ENCODE data around the gene SMOC2. TPM values are rescaled to one million over a fixed set of nuclear protein-coding genes. Genes with fewer than 3 reads are reported as not detected.

The SMOC2 gene
- total RNA-seq, 1 donor from 2014 or later, result not detected

- no peak for DNase-seq
Measured at GRCh38 chr6:168578036-168578435, 137.1 kb downstream of the SMOC2 start.

- no peak for DNase-seq
Measured at GRCh38 chr6:168581236-168581635, 140.3 kb downstream of the SMOC2 start.

- no peak for DNase-seq
Measured at GRCh38 chr6:168581706-168582105, 140.7 kb downstream of the SMOC2 start.

GRCh38 chr6:168582571-168582981 lies 141.6 kb downstream of the SMOC2 start:
- no peak for DNase-seq

GRCh38 chr6:168583126-168583525 lies 142.1 kb downstream of the SMOC2 start:
- DNase-seq, result no peak

- no peak for DNase-seq
Measured at GRCh38 chr6:168583821-168584220, 142.8 kb downstream of the SMOC2 start.

- DNase-seq, result no peak
Measured at GRCh38 chr6:168584249-168584648, 143.3 kb downstream of the SMOC2 start.

GRCh38 chr6:168584671-168585070 lies 143.7 kb downstream of the SMOC2 start:
- DNase-seq, result no peak

- no peak for DNase-seq
Measured at GRCh38 chr6:168585441-168585840, 144.5 kb downstream of the SMOC2 start.

GRCh38 chr6:168589275-168589674 lies 148.3 kb downstream of the SMOC2 start:
- DNase-seq, result no peak

GRCh38 chr6:168590406-168590805 lies 149.4 kb downstream of the SMOC2 start:
- no peak for DNase-seq

- no peak for DNase-seq
Measured at GRCh38 chr6:168596344-168596743, 155.4 kb downstream of the SMOC2 start.

GRCh38 chr6:168597471-168597875 lies 156.5 kb downstream of the SMOC2 start:
- no peak for DNase-seq

- DNase-seq, result no peak
Measured at GRCh38 chr6:168598251-168599117, 157.5 kb downstream of the SMOC2 start.

GRCh38 chr6:168599118-168599494 lies 158.1 kb downstream of the SMOC2 start:
- DNase-seq, result no peak

GRCh38 chr6:168599769-168600330 lies 158.9 kb downstream of the SMOC2 start:
- DNase-seq, result no peak

GRCh38 chr6:168600381-168600780 lies 159.4 kb downstream of the SMOC2 start:
- no peak for DNase-seq

- no peak for DNase-seq
Measured at GRCh38 chr6:168601111-168601510, 160.1 kb downstream of the SMOC2 start.

- no peak for DNase-seq
Measured at GRCh38 chr6:168601546-168601945, 160.6 kb downstream of the SMOC2 start.

- DNase-seq, result no peak
Measured at GRCh38 chr6:168602576-168602975, 161.6 kb downstream of the SMOC2 start.

GRCh38 chr6:168603234-168603633 lies 162.2 kb downstream of the SMOC2 start:
- DNase-seq, result no peak

- no peak for DNase-seq
Measured at GRCh38 chr6:168605964-168606363, 165.0 kb downstream of the SMOC2 start.

- DNase-seq, result no peak
Measured at GRCh38 chr6:168606722-168607121, 165.7 kb downstream of the SMOC2 start.
